NCI-H226 (cell line): ENCODE results near the gene RGS10.

Experiments used
- DNase-seq: peaks from one replicate; pipeline ENCODE4 v3.0.0-alpha.2; 2015

Gene RGS10

GRCh38 chr10:119517235-119518141 lies 25.0 kb downstream of the RGS10 start:
- no peak for DNase-seq

DNA sequence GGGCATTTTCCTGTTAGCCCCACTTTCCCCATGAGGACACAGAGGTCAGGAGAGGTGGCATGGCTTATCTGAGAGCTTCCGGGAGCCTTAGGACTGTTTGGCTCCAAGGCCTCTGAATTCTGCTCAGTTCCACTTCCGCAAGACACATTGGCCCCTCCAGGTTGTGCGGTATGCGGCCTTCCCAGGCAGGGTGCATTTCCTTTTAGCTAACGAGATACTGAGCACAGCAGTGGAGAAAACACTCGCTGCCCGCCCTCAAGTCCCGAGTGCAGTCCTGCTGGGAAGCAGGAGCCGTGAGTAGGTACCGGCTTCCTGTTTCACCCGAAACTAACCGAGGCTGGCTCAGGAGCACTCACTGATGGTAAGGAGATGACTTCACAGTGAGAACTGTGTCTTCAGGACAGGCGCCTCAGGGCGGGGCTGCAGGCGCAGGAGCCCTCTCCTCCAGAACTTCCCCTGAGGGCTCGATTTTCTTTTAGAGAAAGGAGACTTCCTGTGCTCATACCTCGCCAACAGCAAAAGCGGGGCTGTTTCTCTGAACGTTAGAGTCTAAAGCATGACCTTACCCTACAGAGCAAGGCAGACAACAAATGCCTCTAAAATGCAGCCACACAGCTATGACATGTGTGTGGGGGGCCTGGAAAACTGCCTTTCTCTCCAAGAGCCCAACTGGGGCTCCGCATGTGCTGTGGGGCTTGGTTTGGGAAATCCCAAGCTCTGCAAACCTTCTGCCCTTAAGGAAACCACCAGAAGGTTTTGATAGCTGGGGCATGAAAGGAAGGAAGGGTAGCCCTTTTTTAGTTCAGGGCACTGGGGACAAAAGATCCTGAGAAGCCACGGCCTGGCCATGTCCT lies 25.9 kb downstream of the RGS10 start:
- no peak for DNase-seq

DNA sequence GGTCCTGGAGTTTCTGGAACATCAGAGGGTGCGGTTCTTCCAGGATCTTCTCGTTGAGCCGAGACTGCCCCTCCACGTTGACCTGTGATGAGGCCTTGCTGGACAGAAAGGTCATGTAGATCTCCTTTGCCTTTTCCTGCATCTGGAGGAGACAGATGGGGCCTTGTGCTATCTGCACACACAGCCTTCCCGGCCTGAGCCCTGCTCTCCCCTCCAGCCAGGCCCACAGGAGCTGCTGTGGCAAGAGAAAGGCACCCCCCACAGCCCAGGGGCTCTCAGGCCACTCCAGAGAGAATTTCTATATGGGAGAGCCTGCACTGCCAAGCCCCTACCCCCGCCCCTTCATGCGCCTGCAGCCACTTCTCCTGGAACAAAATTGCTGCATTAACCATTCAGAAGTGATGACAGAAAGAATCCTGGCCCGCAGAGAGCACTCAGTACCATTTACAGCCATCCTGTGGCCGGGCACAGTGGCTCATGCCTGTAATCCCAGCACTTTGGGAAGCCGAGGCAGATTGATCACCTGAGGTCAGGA lies 26.9 kb downstream of the RGS10 start:
- DNase-seq: no peak

DNA sequence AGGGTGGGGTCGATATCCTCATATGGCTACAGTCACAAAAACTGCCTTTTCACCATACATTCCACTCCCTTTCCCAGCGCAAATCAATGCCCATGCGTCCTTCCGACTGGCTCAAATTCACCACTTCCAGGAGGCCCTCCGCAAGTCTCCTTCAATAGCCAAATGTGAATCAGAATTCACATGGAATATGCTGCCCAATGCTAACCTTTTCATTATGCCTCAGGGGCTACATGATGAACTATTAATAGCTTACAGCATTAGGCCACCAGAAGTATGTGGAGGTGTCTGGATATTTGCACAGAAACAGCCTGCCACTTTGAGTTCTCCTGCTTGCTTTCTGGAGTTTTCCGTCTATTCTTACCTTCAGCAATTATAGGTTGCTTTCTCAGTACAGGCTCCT lies 27.7 kb downstream of the RGS10 start:
- no peak for DNase-seq

- no peak for DNase-seq
Observed at GRCh38 chr10:119511828-119512515, 30.5 kb downstream of the RGS10 start.

DNA sequence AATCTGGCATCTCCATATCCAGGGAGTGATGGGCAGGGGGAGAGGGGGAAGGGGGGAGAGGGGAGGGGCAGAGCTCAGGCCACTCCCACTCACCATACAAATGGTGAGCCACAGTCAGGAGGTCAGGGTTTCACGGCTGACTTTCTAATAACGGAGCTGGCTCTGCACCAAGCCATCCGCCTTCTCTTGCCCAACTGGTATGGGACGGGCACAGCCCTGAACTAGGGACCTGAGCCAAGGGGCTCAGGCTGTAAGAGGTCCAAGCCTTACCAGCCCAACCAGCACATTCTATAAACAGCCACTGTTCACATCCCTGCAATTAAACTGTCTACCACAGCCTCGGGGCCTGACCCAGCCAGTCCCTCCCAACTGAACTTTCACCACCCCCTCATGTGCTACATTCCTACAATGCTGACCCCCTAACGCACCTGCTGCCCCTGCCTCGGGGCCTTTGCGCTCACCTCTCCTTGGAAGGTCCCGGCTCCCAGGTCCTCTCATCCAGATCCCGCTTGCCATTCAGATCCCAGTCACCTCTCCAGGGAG lies 32.5 kb downstream of the RGS10 start:
- DNase-seq: no peak

GRCh38 chr10:119507115-119507514 lies 35.4 kb downstream of the RGS10 start:
- DNase-seq: no peak

DNA sequence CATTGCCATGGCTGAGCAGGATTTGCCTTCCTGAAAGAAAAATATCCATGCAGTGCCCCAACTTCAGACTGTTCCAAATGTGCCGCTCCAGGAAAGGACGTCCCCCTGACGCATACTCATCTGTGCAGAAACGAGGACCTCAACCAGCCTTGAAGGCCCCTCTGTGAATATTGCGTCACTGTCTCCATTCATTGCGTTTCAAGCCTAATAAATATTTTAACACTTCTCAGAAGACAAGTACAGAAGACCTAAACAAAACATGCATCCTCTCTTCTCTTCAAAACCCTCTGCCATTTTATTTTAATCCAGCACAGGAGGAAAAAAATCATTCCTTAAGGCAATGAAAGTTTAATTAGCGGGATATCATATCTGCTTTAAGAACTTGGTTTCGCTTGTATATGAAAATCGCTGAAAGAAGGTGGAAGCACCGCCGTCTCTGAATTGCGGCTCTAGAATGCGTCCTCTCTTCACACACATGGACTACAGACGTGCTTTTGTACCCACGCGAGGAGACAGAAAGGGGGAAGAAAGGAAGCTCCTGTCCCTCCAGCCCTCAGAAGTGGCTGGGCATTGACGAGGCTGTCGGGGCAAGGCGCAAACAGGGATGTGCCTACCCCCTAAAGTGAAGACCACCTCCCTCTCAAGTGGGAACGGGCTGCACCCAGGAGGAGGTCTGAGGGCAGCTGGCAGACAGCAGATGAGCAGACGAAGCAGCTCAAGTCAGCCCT lies 36.8 kb downstream of the RGS10 start:
- DNase-seq: no peak

DNA sequence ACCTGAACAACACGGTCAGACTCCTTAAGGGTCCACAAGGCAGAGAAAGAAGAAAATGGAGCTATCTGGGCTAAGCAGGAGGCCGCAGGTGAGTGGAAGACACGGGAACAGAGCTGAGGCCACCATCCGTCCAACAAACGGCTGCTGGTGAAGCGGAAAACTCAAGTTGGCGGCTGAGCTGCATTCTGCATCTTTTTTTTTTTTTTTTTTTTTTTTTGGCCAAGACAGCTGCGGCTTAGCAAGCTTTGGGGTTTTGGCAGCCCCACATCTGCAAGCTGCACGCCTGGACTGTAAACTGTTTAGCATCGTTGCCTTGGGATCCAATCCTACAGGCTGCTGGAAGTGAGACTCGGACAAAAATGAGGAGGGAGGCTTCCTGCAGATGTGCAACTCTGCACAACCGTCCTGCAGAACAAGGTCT lies 37.4 kb downstream of the RGS10 start:
- DNase-seq: no peak

DNA sequence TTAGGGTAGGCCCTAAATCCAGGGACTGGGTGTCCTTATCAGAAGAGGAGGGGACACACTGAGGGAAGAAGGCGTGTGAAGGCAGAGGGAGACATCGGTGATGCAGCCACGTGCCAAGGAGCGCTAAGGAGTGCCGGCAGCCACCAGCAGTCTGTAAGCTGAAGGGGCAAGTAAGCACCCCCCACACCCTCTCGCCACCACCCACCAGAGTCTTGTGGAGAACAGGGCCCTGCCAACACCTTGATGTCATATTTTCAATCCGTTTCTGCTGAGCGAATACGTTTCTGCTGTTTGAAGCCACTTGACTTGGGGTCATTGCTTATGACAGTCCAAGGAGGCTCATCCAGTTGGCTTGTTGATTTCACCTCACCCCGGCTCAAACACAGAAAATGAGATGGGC lies 37.9 kb downstream of the RGS10 start:
- no peak for DNase-seq

DNA sequence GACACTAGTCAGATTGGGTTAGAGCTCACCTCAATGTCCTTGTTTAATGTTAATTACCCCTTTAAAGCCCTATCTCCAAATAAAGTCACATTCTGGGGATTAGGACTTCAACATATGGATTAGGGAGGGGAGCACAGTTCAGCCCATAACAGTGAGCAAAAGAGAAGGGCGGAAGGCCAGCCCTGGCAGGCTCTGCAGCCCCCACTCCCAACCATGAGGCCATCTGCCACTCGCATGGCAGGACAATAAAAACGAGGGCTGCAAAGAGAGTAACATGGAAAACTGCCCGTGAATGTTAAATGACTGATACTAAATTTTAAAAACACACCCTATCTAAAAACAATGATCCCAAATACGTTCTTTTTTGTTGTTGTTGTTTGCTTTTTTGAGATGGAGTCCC lies 38.7 kb downstream of the RGS10 start:
- no peak for DNase-seq

- no peak for DNase-seq
Observed at GRCh38 chr10:119502618-119503155, 39.8 kb downstream of the RGS10 start.

DNA sequence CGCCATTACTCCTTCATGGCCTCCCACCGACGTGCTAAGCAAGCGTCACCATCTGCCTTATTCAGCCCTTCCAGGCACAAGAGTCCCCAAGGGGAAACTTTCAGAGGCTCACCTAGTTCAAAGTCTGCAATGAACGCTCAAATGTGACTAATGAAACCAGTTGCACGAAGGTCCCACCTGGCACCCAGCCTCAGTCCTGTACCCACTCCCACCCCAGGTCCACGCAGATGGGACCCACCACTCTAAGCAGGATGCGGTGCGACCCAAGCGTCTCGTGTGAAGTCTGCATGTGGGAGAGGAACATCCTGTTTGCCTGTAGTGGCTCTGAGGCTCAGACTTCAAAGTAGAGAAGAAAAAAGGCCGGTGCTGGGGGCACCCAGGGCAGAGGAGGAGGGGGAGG lies 40.3 kb downstream of the RGS10 start:
- no peak for DNase-seq

DNA sequence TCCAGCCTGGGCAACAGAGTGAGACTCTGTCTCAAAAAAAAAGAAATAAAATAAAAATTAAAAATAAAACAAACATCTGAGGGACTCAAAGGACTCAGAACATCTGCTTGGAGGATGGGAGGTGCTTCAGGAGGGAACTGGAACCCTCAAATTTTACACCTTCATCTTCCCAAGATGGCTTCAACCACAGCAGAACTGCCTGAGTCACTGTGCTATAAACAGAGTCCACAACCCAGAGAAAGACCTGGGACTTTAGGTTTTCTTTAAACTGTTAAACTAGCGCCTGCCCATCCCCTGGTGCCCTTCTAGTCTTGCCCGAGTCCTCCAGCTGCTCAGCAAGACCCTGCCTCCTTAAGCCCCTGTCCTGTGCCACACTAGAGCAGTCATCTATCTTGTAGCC lies 40.8 kb downstream of the RGS10 start:
- DNase-seq: no peak

DNA sequence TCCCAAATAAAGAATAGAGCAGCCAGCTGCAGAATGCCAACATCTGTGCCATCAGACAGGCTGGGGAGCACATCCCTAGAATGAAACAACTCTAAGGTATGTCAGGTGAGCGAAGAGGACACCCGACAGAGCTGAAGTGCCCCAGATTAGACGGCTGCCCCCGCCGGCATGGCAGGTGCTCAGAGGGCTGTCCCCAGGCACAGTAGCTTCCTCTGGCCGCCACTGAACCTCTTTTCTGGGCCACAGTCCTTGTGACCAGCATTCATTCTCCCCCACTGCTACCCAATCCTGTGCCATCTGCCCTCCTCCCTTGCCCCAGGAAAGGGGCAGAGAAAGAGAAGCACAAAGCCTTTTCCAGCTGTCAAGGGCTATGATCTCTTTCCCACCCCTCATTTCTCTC lies 41.7 kb downstream of the RGS10 start:
- no peak for DNase-seq

DNA sequence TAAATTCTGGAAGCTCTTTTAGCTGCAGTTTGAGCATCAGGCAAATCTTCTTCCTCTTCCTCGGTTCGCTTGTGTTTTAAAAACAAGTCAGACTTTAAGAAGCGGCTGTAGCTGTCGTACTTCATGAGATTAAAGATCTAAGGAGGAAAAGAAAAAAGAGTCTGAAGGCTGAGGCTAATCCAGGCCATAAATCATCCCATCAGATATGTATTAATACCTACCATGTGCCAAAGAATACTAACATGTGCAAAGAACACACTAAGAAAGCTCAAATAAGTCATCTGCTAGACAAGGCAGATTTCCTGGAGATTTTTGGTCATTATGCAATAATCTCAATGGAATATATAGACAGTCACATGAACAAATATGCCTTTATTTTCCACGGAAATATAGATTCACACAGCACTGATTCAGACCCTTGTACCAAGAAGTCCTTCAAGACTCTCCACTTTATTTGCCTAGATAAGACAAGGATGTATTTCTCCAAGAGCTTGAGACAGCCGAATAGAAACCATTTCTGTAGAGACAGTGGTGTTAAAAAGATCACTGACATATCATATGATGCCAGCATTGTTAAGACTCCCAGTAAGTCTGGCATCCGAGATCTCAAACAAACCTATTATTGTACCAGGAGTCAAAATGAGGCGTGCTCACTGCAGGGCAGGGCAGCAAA lies 42.3 kb downstream of the RGS10 start:
- DNase-seq: no peak

DNA sequence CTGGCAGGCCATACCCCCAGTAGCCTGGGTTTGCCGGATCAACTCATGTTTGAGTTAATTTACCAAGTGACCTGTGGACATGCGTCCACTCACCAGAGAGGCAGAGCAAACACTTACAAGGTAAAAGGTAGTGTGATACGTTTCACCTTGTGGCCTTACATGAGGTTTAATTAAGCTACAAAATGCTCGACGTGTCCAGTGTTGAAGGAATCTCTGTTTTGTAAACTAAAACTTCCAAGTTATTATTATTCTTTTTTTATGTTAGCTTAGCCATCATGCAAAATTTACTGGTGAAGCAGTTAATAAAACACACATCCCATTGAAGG lies 42.9 kb downstream of the RGS10 start:
- no peak for DNase-seq

DNA sequence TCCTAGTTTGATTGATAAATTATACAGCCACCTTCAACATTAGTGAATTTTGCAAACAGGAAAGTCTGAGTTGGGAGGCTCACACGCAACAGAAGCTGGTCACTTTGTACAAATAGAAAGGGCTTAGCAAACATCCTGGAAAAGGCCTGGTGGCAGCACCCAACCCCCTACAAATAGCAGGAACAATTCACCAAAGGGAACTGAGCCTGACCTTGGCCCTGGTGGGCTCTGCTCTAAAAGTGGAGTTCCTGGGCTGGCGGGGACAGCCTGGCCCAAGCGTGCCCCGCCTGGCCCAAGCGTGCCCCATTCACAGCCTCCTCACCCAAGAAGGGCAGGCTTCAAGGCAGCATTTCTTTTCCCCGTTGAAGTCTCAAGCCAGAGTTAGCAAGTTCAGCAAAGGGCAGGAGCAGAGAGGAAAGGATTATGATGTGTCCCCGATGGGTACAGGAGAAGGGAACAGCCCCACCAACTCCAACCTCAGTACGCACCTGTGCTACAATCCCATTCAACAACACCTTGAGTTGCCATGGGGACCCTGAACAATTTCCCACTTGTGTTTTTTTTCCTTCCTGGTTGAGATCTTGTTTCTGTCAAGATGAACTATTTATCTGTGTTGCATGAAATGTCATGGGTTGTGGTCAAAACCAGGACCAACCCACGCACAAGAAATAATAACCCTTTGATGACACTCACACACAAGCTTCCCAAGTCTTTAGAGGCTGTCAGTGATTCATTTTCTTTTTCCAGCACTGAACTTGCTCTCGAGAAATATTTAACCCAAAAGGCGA lies 43.4 kb downstream of the RGS10 start:
- no peak for DNase-seq

DNA sequence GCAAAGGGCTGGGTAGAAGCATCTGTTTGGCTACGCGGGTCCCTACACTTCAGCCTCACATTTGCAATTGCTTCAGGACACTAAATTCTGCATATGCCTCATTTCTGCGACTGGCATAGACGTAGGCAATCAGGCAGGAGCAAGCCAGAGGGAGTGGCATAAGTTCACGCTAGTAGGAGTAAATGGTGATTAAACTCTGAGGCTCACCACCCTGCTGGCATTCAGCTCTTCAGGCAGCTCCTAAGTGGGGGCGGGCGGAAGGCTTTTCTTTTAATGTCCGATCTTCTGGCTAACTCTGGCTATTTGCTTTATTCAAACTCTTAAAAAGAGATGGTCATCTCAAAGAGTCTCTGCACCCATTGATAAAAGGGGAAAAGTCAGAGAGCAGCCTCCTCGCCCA lies 45.3 kb downstream of the RGS10 start:
- DNase-seq: no peak

GRCh38 chr10:119496273-119496672 lies 46.2 kb downstream of the RGS10 start:
- no peak for DNase-seq

- no peak for DNase-seq
Observed at GRCh38 chr10:119495545-119495944, 47.0 kb downstream of the RGS10 start.
